HUES48 (cell line): Measurements from ENCODE around the gene MIA2.
A peak's percentile ranks its signal among the peaks of the same experiment; 100 is the strongest.

ENCODE experiments used
- H3K27ac ChIP-seq: one replicate; pipeline ENCODE4 v1.7.0; 2013; ENCODE audit warnings: low read depth, low read length, inconsistent platforms
- H3K27me3 ChIP-seq: 2 replicates; pipeline ENCODE4 v1.6.1; 2013; ENCODE audit warnings: mild to moderate bottlenecking, low read length; ENCODE audit not compliant: control insufficient read depth, insufficient read depth
- H3K36me3 ChIP-seq: 2 replicates; pipeline ENCODE4 v1.6.1; 2013; ENCODE audit warnings: low read length; ENCODE audit not compliant: control insufficient read depth, insufficient read depth
- H3K4me1 ChIP-seq: 2 replicates; pipeline ENCODE4 v1.6.1; 2013; ENCODE audit warnings: mild to moderate bottlenecking, low read length; ENCODE audit not compliant: control insufficient read depth, insufficient read depth
- H3K4me3 ChIP-seq: 2 replicates; pipeline ENCODE4 v1.5.1; 2013; ENCODE audit warnings: mild to moderate bottlenecking, low read depth, low read length
- H3K9ac ChIP-seq: 2 replicates; pipeline ENCODE4 v1.6.1; 2013; ENCODE audit warnings: mild to moderate bottlenecking, low read depth, low read length, moderate library complexity
- H3K9me3 ChIP-seq: 2 replicates; pipeline ENCODE4 v1.6.1; 2013; ENCODE audit warnings: low read length; ENCODE audit not compliant: control insufficient read depth, insufficient read depth

MIA2 gene

GRCh38 chr14:39366460-39367386 is 133.0 kb downstream of the MIA2 start:
- Histone ChIP-seq H3K9me3 (peaks cover 3% of the 10 kb centered on the region; the same call in 1 of the 2 replicates), H3K4me1 (peaks cover 30% of the 10 kb centered on the region), H3K9ac (no peak overlapping the region), H3K36me3 (no peaks in the 10 kb centered on the region), H3K4me3 (no peak overlapping the region), H3K27ac (peak overlapping the region; percentile 53), H3K27me3 (no peaks in the 10 kb centered on the region)

GRCh38 chr14:39367387-39367751 is 133.7 kb downstream of the MIA2 start:
- H3K9me3 ChIP-seq: peaks cover 3% of the 10 kb centered on the region; the same call in 1 of the 2 replicates
- no peaks in the 10 kb centered on the region for H3K27me3 ChIP-seq
- H3K4me1 ChIP-seq: peaks cover 30% of the 10 kb centered on the region
- no peak overlapping the region; the same call in 1 of the 2 replicates for H3K4me3 ChIP-seq
- H3K9ac ChIP-seq: no peak overlapping the region
- H3K36me3 ChIP-seq: no peaks in the 10 kb centered on the region
- H3K27ac ChIP-seq: peak overlapping the region; percentile 54

- peaks cover 3% of the 10 kb centered on the region; the same call in 1 of the 2 replicates for H3K9me3 ChIP-seq
- H3K4me1 ChIP-seq: peaks cover 30% of the 10 kb centered on the region
- H3K27ac ChIP-seq: peak overlapping the region; percentile 54
- H3K36me3 ChIP-seq: no peaks in the 10 kb centered on the region
- H3K27me3 ChIP-seq: no peaks in the 10 kb centered on the region
- H3K4me3 ChIP-seq: no peak overlapping the region
- H3K9ac ChIP-seq: no peak overlapping the region
These were observed 134.7 kb downstream of the MIA2 start for GRCh38 chr14:39368261-39368959.

GRCh38 chr14:39369029-39369428 is 135.3 kb downstream of the MIA2 start:
- Histone ChIP-seq H3K4me1 (peaks cover 30% of the 10 kb centered on the region), H3K9ac (no peak overlapping the region), H3K9me3 (peaks cover 3% of the 10 kb centered on the region; the same call in 1 of the 2 replicates), H3K27me3 (no peaks in the 10 kb centered on the region), H3K4me3 (no peak overlapping the region), H3K36me3 (no peaks in the 10 kb centered on the region), H3K27ac (peak overlapping the region; percentile 7)

- no peak overlapping the region for H3K9ac ChIP-seq
- no peak overlapping the region for H3K4me3 ChIP-seq
- peaks cover 30% of the 10 kb centered on the region for H3K4me1 ChIP-seq
- H3K27ac ChIP-seq: no peak overlapping the region
- H3K36me3 ChIP-seq: no peaks in the 10 kb centered on the region
- H3K9me3 ChIP-seq: no peaks in the 10 kb centered on the region
- H3K27me3 ChIP-seq: no peaks in the 10 kb centered on the region
These were observed 136.7 kb downstream of the MIA2 start for GRCh38 chr14:39370415-39370814.

GRCh38 chr14:39372656-39373055 is 138.9 kb downstream of the MIA2 start:
- H3K36me3 ChIP-seq: no peaks in the 10 kb centered on the region
- no peak overlapping the region for H3K9ac ChIP-seq
- H3K4me3 ChIP-seq: no peak overlapping the region
- no peaks in the 10 kb centered on the region for H3K27me3 ChIP-seq
- H3K4me1 ChIP-seq: peaks cover 30% of the 10 kb centered on the region
- H3K27ac ChIP-seq: no peak overlapping the region
- no peaks in the 10 kb centered on the region for H3K9me3 ChIP-seq

- H3K4me3 ChIP-seq: no peak overlapping the region
- no peaks in the 10 kb centered on the region for H3K27me3 ChIP-seq
- no peaks in the 10 kb centered on the region for H3K36me3 ChIP-seq
- no peak overlapping the region for H3K27ac ChIP-seq
- peaks cover 10% of the 10 kb centered on the region for H3K4me1 ChIP-seq
- H3K9me3 ChIP-seq: no peaks in the 10 kb centered on the region
- no peak overlapping the region for H3K9ac ChIP-seq
These were observed 141.1 kb downstream of the MIA2 start for GRCh38 chr14:39374851-39375250.

- Histone ChIP-seq H3K27ac (peak overlapping the region; percentile 50), H3K36me3 (no peaks in the 10 kb centered on the region), H3K9ac (no peak overlapping the region; the same call in 1 of the 2 replicates)
These were observed 143.1 kb downstream of the MIA2 start for GRCh38 chr14:39376667-39377403.

GRCh38 chr14:39381366-39381765 is 147.7 kb downstream of the MIA2 start:
- Histone ChIP-seq H3K9me3 (no peaks in the 10 kb centered on the region), H3K9ac (no peak overlapping the region)

More at GRCh38 chr14:39376667-39377403, 143.1 kb downstream of the MIA2 start:
- Histone ChIP-seq H3K4me3 (no peak overlapping the region), H3K4me1 (peaks cover 9% of the 10 kb centered on the region), H3K9me3 (no peaks in the 10 kb centered on the region), H3K27me3 (no peaks in the 10 kb centered on the region)

GRCh38 chr14:39382463-39382862 is 148.7 kb downstream of the MIA2 start:
- H3K4me1 ChIP-seq: no peaks in the 10 kb centered on the region
- H3K36me3 ChIP-seq: no peaks in the 10 kb centered on the region
- H3K4me3 ChIP-seq: no peak overlapping the region
- H3K9me3 ChIP-seq: no peaks in the 10 kb centered on the region
- H3K9ac ChIP-seq: no peak overlapping the region
- H3K27me3 ChIP-seq: no peaks in the 10 kb centered on the region
- H3K27ac ChIP-seq: no peak overlapping the region

More at GRCh38 chr14:39381366-39381765, 147.7 kb downstream of the MIA2 start:
- Histone ChIP-seq H3K36me3 (no peaks in the 10 kb centered on the region), H3K4me1 (peaks cover 9% of the 10 kb centered on the region), H3K27ac (no peak overlapping the region), H3K4me3 (no peak overlapping the region), H3K27me3 (no peaks in the 10 kb centered on the region)
